B cell (primary cell): ENCODE measurements around the gene SPDYA.

Experiments
- EZH2 ChIP-seq: IDR thresholded peaks from 2 replicates; pipeline ENCODE4 v1.6.1; 2012; ENCODE audit warnings: borderline replicate concordance, low read depth, mild to moderate bottlenecking, moderate library complexity, low read length; ENCODE audit not compliant: insufficient read depth, poor library complexity, severe bottlenecking
- TF ChIP-seq, protein P1 (sequence below): fragments of 200-600 bp; IDR thresholded peaks from one replicate; pipeline ENCODE4 v1.8.0; 2022; ENCODE audit warnings: antibody characterized with exemption, mild to moderate bottlenecking

DNA sequence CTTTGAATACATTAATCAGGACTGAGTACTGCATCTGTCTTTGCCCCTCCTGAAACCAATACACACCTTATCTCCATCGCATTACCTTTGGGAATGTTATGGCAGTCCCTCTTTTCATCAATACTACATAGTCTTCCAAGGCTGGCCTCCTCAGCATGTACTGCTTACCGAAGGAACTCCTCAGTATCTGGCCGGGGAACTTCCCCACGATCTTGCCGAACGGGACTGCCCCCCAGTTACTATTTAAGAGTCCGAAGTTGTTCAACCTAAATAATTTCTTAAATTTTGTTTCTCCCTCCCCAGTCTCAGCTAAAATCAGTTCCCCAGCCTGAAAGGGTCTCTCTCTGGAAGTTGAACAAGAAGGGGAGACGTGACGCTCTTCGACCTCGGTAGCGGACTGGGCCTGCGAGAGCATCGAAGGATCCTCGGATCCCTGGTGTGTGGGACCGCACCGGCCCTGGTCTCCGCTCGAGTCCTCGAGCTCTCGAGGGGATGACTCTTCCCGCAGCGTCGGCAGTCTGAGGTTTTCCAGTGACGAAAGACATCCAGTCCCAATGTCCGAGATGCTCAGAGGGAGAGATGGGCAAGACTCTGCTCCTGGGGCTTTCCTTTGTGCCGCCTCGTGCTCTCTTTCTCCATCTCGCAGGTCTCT lies 59.0 kb downstream of the SPDYA start:
- TF ChIP-seq, protein P1, sequence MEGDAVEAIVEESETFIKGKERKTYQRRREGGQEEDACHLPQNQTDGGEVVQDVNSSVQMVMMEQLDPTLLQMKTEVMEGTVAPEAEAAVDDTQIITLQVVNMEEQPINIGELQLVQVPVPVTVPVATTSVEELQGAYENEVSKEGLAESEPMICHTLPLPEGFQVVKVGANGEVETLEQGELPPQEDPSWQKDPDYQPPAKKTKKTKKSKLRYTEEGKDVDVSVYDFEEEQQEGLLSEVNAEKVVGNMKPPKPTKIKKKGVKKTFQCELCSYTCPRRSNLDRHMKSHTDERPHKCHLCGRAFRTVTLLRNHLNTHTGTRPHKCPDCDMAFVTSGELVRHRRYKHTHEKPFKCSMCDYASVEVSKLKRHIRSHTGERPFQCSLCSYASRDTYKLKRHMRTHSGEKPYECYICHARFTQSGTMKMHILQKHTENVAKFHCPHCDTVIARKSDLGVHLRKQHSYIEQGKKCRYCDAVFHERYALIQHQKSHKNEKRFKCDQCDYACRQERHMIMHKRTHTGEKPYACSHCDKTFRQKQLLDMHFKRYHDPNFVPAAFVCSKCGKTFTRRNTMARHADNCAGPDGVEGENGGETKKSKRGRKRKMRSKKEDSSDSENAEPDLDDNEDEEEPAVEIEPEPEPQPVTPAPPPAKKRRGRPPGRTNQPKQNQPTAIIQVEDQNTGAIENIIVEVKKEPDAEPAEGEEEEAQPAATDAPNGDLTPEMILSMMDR: no peak
- TF ChIP-seq EZH2: no peak
